Fibroblast of villous mesenchyme (primary cell): ENCODE results near the gene RIT1. TPM values are rescaled to one million over a fixed set of nuclear protein-coding genes. Genes with fewer than 3 reads are reported as not detected.

ENCODE experiments used
- DNase-seq: peaks from one replicate; pipeline ENCODE4 v3.0.0-alpha.2; 2010; ENCODE audit warnings: low read depth
- H3K4me3 ChIP-seq: 2 replicates; pipeline ENCODE4 v1.5.1; 2011; ENCODE audit warnings: low read depth, mild to moderate bottlenecking, low read length
- total RNA-seq: library from RNA; depleted of rRNA; stranded (reverse); fragments of >200 nt; gene quantifications from 2 replicates; pipeline ENCODE4 v1.2.3, GENCODE V29; 2012
- TF ChIP-seq, protein P1 (sequence below): IDR thresholded peaks from 2 replicates; pipeline ENCODE4 v1.5.1; 2012; ENCODE audit warnings: low read depth, mild to moderate bottlenecking, low read length; ENCODE audit not compliant: insufficient read depth

The RIT1 gene
- total RNA-seq, 1 donor = 54.8 TPM

GRCh38 chr1:155884031-155884960 lies 26.9 kb downstream of the RIT1 start:
- TF ChIP-seq, protein P1, sequence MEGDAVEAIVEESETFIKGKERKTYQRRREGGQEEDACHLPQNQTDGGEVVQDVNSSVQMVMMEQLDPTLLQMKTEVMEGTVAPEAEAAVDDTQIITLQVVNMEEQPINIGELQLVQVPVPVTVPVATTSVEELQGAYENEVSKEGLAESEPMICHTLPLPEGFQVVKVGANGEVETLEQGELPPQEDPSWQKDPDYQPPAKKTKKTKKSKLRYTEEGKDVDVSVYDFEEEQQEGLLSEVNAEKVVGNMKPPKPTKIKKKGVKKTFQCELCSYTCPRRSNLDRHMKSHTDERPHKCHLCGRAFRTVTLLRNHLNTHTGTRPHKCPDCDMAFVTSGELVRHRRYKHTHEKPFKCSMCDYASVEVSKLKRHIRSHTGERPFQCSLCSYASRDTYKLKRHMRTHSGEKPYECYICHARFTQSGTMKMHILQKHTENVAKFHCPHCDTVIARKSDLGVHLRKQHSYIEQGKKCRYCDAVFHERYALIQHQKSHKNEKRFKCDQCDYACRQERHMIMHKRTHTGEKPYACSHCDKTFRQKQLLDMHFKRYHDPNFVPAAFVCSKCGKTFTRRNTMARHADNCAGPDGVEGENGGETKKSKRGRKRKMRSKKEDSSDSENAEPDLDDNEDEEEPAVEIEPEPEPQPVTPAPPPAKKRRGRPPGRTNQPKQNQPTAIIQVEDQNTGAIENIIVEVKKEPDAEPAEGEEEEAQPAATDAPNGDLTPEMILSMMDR = no peak
- peak; percentile 49 for DNase-seq
- no peak overlapping the region for H3K4me3 ChIP-seq

- DNase-seq = no peak
- no peak overlapping the region for H3K4me3 ChIP-seq
- TF ChIP-seq, protein P1 = no peak
These were observed 28.4 kb downstream of the RIT1 start for GRCh38 chr1:155882766-155883165.

- TF ChIP-seq, protein P1 = no peak
- H3K4me3 ChIP-seq = no peak overlapping the region
- no peak for DNase-seq
These were observed 28.9 kb downstream of the RIT1 start for GRCh38 chr1:155882235-155882634.

GRCh38 chr1:155880950-155881349 lies 30.2 kb downstream of the RIT1 start:
- no peak for DNase-seq
- no peak overlapping the region for H3K4me3 ChIP-seq
- TF ChIP-seq, protein P1 = no peak

DNA sequence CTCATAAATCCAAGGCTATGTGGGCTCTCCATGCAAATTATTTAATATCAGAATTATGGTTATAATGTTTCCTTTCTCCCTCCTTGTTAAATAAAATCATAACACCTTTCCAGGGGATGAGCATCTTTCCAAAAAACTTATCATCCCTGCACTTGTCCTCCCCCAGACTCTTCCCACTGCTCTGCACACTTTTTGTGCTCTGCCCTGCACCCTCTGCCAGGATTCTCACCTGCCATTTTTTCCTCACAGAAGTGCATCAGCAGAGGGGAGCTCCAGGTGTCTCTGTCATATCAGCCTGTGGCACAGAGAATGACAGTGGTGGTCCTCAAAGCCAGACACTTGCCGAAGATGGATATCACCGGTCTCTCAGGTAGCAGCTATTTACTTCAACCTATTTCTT lies 30.9 kb downstream of the RIT1 start:
- DNase-seq = no peak
- TF ChIP-seq, protein P1 = no peak
- H3K4me3 ChIP-seq = no peak overlapping the region

DNA sequence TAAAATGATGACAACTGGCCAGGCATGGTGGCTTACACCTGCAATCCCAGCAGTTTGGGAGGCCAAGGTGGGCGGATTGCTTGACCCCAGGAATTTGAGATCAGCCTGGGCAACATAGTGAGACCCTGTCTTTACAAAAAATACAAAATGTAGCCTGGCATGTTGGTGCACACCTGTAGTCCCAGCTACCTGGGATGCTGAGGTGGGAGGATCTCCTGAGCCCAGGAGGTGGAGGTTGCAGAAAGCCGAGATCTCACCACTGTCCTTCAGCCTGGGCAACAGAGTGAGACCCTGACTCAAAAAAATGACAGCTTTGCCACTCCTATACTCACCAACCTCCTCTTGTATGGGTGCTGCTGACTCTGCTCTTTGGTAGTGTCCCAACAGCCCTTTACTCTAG lies 33.2 kb downstream of the RIT1 start:
- TF ChIP-seq, protein P1 = no peak
- no peak overlapping the region for H3K4me3 ChIP-seq
- DNase-seq = no peak
